ENCODE results near the gene PGAP2. TPM values are rescaled to one million over a fixed set of nuclear protein-coding genes. Genes with fewer than 3 reads are reported as not detected.

The PGAP2 gene
- total and polyA plus RNA-seq, 10 of the 15 experiments (the other 5 are each of a cell fraction or from before 2014, with no cell fraction given): 12.3 to 37.4 (median 31.9) TPM

- WGBS (ENCODE audit: insufficient coverage, insufficient replicate concordance, low lambda C conversion rate, missing lambda C conversion rate): 98% methylated on average over 5 of the region's 5 CpGs
- H3K9ac ChIP-seq (ENCODE audit: control insufficient read depth, insufficient read depth, low read length): no peak overlapping the region
- no peak for FAIRE-seq
- CTCF ChIA-PET: interaction anchor here (0.9 to 5.3 kb wide), 5 partner anchors 14 to 290 kb away, joined by 3 to 44 read pairs (median 12); partner anchors contain the start of genes NUP98 and PGAP2
- H2AFZ ChIP-seq (ENCODE audit: control insufficient read depth, low read depth, low read length): no peak overlapping the region
- no TSS peak for BruUV-seq (replicated peaks)
- H3K79me2 ChIP-seq (ENCODE audit: control insufficient read depth, insufficient read depth, low read length): peaks cover 61% of the 10 kb centered on the region
- ATAC-seq: no peak
- DNase-seq (ENCODE audit: low read depth, low spot score): no peak
- H3K4me2 ChIP-seq (ENCODE audit: control insufficient read depth, insufficient read depth): no peak overlapping the region
- H4K20me1 ChIP-seq (ENCODE audit: control insufficient read depth, insufficient read depth): no peaks in the 10 kb centered on the region
- peaks cover 9 to 18% of the 10 kb centered on the region in 2 experiments; a peak in 3 of 4 replicates for H3K36me3 ChIP-seq (ENCODE audit: control insufficient read depth in 2 of 2, insufficient read depth in 2 of 2, low read length in 1 of 2)
- no peaks in the 10 kb centered on the region for H3K27me3 ChIP-seq (replicated peaks in 1 of 2; ENCODE audit: control insufficient read depth in 2 of 2, insufficient read depth in 2 of 2, low read length in 1 of 2)
- SMC1A ChIA-PET (ENCODE audit: uncharacterized antibody, unreplicated experiment): interaction anchor here (3.2 to 5.8 kb wide), 2 partner anchors 26 to 59 kb away, joined by 9 to 28 read pairs; partner anchors contain the start of gene PGAP2
- POLR2A ChIA-PET: interaction anchor here (3.5 kb wide), 1 partner anchor 14 kb away, joined by 27 read pairs; the partner anchor contains the start of gene NUP98
- in situ Hi-C loops (cut with MboI): no loop called here
- RAD21 ChIA-PET (ENCODE audit: unreplicated experiment): interaction anchor here (1.3 to 1.6 kb wide), 2 partner anchors 25 to 59 kb away, joined by 5 to 8 read pairs; partner anchors contain the start of genes PGAP2 and RHOG
- H3K27ac ChIP-seq (ENCODE audit: control insufficient read depth, insufficient read depth): no peak overlapping the region
- TF ChIP-seq IKZF2 (IDR thresholded peaks at IDR 0.05) (no peak), RB1 (IDR thresholded peaks at IDR 0.05; ENCODE audit: borderline replicate concordance) (no peak), HDGF (IDR thresholded peaks at IDR 0.05) (no peak), BACH1 (IDR thresholded peaks at IDR 0.05; ENCODE audit: borderline replicate concordance) (no peak), YY1 (IDR thresholded peaks at IDR 0.05; ENCODE audit: low read depth, low read length) (no peak), ZNF384 (IDR thresholded peaks at IDR 0.05; ENCODE audit: borderline replicate concordance, low read depth, low read length) (no peak), NRF1 (conservative IDR thresholded peaks at IDR 0.05; ENCODE audit: low read depth, low read length) (no peak), GATAD2B (conservative IDR thresholded peaks at IDR 0.05; ENCODE audit: low read depth) (no peak), MYC (IDR thresholded peaks at IDR 0.05; ENCODE audit: insufficient read depth, insufficient read length, insufficient replicate concordance, low read length, severe bottlenecking) (no peak), ZNF274 (IDR thresholded peaks at IDR 0.05; ENCODE audit: insufficient read depth, insufficient read length) (no peak), ZBTB4 (CRISPR knock-in tag; IDR thresholded peaks at IDR 0.05) (no peak), NBN (IDR thresholded peaks at IDR 0.05) (no peak), BRCA1 (IDR thresholded peaks at IDR 0.05; ENCODE audit: low read depth, low read length) (no peak), CBX3 (IDR thresholded peaks at IDR 0.05; ENCODE audit: borderline replicate concordance, low read depth) (no peak), CHD1 (IDR thresholded peaks at IDR 0.05; ENCODE audit: low read depth, low read length) (no peak), BCL11A (IDR thresholded peaks at IDR 0.05; ENCODE audit: low read depth, low read length) (no peak), NFIC (IDR thresholded peaks at IDR 0.05; ENCODE audit: low read depth, low read length) (no peak), CTCF (IDR thresholded peaks at IDR 0.05 in 2 of 3, conservative IDR thresholded peaks at IDR 0.05 in 1 of 3; ENCODE audit: control insufficient read depth in 2 of 3, extremely low read depth in 1 of 3, insufficient read depth in 1 of 3, low read depth in 3 of 3, low read length in 3 of 3) (no peak)
- TF ChIP-seq, protein P1, sequence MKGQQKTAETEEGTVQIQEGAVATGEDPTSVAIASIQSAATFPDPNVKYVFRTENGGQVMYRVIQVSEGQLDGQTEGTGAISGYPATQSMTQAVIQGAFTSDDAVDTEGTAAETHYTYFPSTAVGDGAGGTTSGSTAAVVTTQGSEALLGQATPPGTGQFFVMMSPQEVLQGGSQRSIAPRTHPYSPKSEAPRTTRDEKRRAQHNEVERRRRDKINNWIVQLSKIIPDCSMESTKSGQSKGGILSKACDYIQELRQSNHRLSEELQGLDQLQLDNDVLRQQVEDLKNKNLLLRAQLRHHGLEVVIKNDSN (IDR thresholded peaks at IDR 0.05; ENCODE audit: borderline replicate concordance, extremely low read length, insufficient read depth, low read depth, low read length): no peak
- H3K9me3 ChIP-seq (replicated peaks; ENCODE audit: control insufficient read depth, insufficient read depth, low read length): no peaks in the 10 kb centered on the region
- H3K4me3 ChIP-seq: no peak overlapping the region
- intact Hi-C loops (cut with micrococcal nuclease; ENCODE audit: unreplicated experiment): no loop called here
- H3K4me1 ChIP-seq (ENCODE audit: control insufficient read depth, insufficient read depth, low read length): peaks cover 12% of the 10 kb centered on the region
Measured at GRCh38 chr11:3782963-3783362, 25.4 kb upstream of the PGAP2 start.

All from GM12878 (cell line).